Ishikawa (cell line): ENCODE results near the gene LZIC.

Experiments
- TAF1 ChIP-seq: IDR thresholded peaks from 2 replicates; pipeline ENCODE4 v1.6.1; 2012; ENCODE audit warnings: low read depth, mild to moderate bottlenecking
- YY1 ChIP-seq: IDR thresholded peaks from 2 replicates; pipeline ENCODE4 v1.6.1; 2012; ENCODE audit warnings: low read depth

DNA sequence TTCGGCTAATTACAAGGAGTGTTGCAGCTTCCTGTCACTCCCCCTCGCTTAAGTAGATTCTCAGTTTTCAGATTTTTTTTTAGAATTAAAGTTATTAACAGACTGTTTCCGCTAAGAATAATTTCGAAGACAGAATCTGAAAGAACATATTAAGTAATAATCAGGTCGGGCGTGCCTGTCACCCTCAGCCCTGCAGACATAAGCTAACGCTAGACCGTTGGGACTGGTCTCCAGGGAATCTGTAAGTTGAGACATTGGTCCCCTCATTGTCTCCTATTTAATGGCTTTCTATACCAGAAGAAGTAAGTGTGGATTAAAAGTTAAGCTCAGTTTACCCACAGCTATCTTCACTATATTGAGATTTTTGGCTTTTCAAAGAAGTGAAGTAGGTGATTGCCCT lies 14.5 kb upstream of the LZIC start:
- no peak for TF ChIP-seq YY1
- TF ChIP-seq TAF1: no peak
